ENCODE measurements around the gene NFE2.
"Not testable (repeated sequence)": the region's sequence is repeated elsewhere in the genome, so short reads cannot be mapped to it uniquely, and the experiment has no call there.

The NFE2 gene

GRCh38 chr12:54304187-54304810 lies 3.5 kb upstream of the NFE2 start:
- DNase-seq = no peak

- DNase-seq = no peak
Measured at GRCh38 chr12:54303640-54304039, 2.8 kb upstream of the NFE2 start.

GRCh38 chr12:54301428-54302048 lies 723 bp upstream of the NFE2 start:
- no peak for DNase-seq

- DNase-seq = no peak
Measured at GRCh38 chr12:54300225-54300731, 537 bp downstream of the NFE2 start.

GRCh38 chr12:54299515-54300224 lies 1.1 kb downstream of the NFE2 start:
- DNase-seq = no peak

GRCh38 chr12:54298904-54299303 lies 1.9 kb downstream of the NFE2 start:
- no peak for DNase-seq

- no peak for DNase-seq
Measured at GRCh38 chr12:54296393-54297099, 4.3 kb downstream of the NFE2 start.

GRCh38 chr12:54294953-54295566 lies 5.8 kb downstream of the NFE2 start:
- DNase-seq = no peak

- DNase-seq = peak; percentile 58
Measured at GRCh38 chr12:54294152-54294952, 6.5 kb downstream of the NFE2 start.

- no peak for DNase-seq
Measured at GRCh38 chr12:54292931-54293241, 7.9 kb downstream of the NFE2 start.

GRCh38 chr12:54292083-54292930 lies 8.5 kb downstream of the NFE2 start:
- DNase-seq = no peak

GRCh38 chr12:54287261-54288157 lies 13.3 kb downstream of the NFE2 start:
- peak; percentile 23 for DNase-seq

GRCh38 chr12:54286042-54287030 lies 14.5 kb downstream of the NFE2 start:
- DNase-seq = peak; percentile 20

GRCh38 chr12:54285150-54286041 lies 15.4 kb downstream of the NFE2 start:
- DNase-seq = no peak

GRCh38 chr12:54284070-54284780 lies 16.6 kb downstream of the NFE2 start:
- not testable (repeated sequence) for DNase-seq

- peak; percentile 44 for DNase-seq
Measured at GRCh38 chr12:54282949-54283593, 17.7 kb downstream of the NFE2 start.

GRCh38 chr12:54281694-54282093 lies 19.1 kb downstream of the NFE2 start:
- not testable (repeated sequence) for DNase-seq
